HG03521 (cell line): ENCODE measurements around the gene PTPN14.

Experiments
- ATAC-seq: cut with Tn5 transposase; IDR thresholded peaks from one replicate; pipeline ENCODE4 v1.9.1; 2021; ENCODE audit warnings: mild to moderate bottlenecking, moderate library complexity; ENCODE audit not compliant: unreplicated experiment

The PTPN14 gene

GRCh38 chr1:214341932-214342331 is 209.5 kb downstream of the PTPN14 start:
- no peak for ATAC-seq

- ATAC-seq = no peak
Observed at GRCh38 chr1:214341459-214341858, 209.9 kb downstream of the PTPN14 start.

- ATAC-seq = no peak
Observed at GRCh38 chr1:214338212-214338611, 213.2 kb downstream of the PTPN14 start.

GRCh38 chr1:214337511-214337910 is 213.9 kb downstream of the PTPN14 start:
- ATAC-seq = no peak

- no peak for ATAC-seq
Observed at GRCh38 chr1:214337015-214337414, 214.4 kb downstream of the PTPN14 start.

- ATAC-seq = no peak
Observed at GRCh38 chr1:214335567-214335966, 215.8 kb downstream of the PTPN14 start.

- ATAC-seq = no peak
Observed at GRCh38 chr1:214332946-214333798, 218.2 kb downstream of the PTPN14 start.

GRCh38 chr1:214331827-214332423 is 219.5 kb downstream of the PTPN14 start:
- ATAC-seq = no peak

- no peak for ATAC-seq
Observed at GRCh38 chr1:214331180-214331579, 220.2 kb downstream of the PTPN14 start.

GRCh38 chr1:214330715-214331114 is 220.7 kb downstream of the PTPN14 start:
- ATAC-seq = no peak

- no peak for ATAC-seq
Observed at GRCh38 chr1:214330222-214330621, 221.2 kb downstream of the PTPN14 start.

GRCh38 chr1:214329470-214330220 is 221.8 kb downstream of the PTPN14 start:
- ATAC-seq = no peak

- peak; percentile 93 for ATAC-seq
Observed at GRCh38 chr1:214328770-214329469, 222.5 kb downstream of the PTPN14 start.

- ATAC-seq = no peak
Observed at GRCh38 chr1:214327514-214327913, 223.9 kb downstream of the PTPN14 start.

- no peak for ATAC-seq
Observed at GRCh38 chr1:214326406-214326805, 225.0 kb downstream of the PTPN14 start.

- no peak for ATAC-seq
Observed at GRCh38 chr1:214324896-214325800, 226.3 kb downstream of the PTPN14 start.

GRCh38 chr1:214321705-214322453 is 229.5 kb downstream of the PTPN14 start:
- peak; percentile 71 for ATAC-seq

GRCh38 chr1:214319938-214320337 is 231.5 kb downstream of the PTPN14 start:
- ATAC-seq = no peak
